HG03469 (cell line): ENCODE results near the gene STK24.

Experiments
- ATAC-seq: cut with Tn5 transposase; IDR thresholded peaks from one replicate; pipeline ENCODE4 v1.9.1; 2021; ENCODE audit warnings: mild to moderate bottlenecking, moderate library complexity, moderate number of reproducible peaks; ENCODE audit not compliant: unreplicated experiment

STK24 gene

GRCh38 chr13:98535501-98536354 lies 41.2 kb downstream of the STK24 start:
- ATAC-seq = no peak

DNA sequence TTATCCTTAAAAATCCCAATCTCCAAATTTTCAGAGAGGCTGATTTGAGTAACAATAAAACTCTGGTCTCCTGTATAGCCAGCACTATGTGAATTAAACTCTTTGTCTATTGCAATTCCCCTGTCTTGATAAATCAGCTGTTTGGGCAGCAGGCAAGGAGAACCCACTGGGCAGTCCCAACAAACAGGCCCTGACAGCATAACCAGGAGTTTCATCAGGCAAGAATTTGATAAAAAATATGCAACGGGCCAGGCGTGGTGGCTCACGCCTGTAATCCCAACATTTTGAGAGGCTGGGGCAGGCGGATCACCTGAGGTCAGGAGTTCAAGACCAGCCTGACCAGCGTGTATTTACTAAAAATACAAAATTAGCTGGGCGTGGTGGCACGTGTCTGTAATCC lies 42.1 kb downstream of the STK24 start:
- no peak for ATAC-seq

- no peak for ATAC-seq
Measured at GRCh38 chr13:98533912-98534311, 43.0 kb downstream of the STK24 start.

GRCh38 chr13:98532254-98532653 lies 44.7 kb downstream of the STK24 start:
- ATAC-seq = no peak

- no peak for ATAC-seq
Measured at GRCh38 chr13:98530217-98530616, 46.7 kb downstream of the STK24 start.

DNA sequence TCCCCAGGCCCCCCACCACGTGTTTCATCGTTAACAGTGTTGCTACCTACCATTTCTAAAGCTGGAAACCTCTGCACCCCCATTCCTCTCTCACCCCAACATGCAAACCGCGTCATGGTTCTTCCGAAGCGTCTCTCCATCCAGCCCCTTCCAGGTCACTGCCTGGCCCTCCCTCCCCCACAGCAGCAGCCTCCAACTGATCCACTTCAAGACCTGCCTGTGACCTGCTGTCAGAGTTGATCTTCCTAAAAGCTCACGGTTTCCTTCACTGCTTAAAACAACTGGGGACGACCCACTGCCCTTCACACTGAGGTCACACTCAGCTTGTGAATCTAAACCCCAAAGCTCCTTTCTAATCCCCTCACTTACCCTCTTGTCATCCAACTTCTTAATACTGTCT lies 47.7 kb downstream of the STK24 start:
- ATAC-seq = no peak

- ATAC-seq = no peak
Measured at GRCh38 chr13:98528663-98529064, 48.2 kb downstream of the STK24 start.

- no peak for ATAC-seq
Measured at GRCh38 chr13:98527526-98527925, 49.4 kb downstream of the STK24 start.

DNA sequence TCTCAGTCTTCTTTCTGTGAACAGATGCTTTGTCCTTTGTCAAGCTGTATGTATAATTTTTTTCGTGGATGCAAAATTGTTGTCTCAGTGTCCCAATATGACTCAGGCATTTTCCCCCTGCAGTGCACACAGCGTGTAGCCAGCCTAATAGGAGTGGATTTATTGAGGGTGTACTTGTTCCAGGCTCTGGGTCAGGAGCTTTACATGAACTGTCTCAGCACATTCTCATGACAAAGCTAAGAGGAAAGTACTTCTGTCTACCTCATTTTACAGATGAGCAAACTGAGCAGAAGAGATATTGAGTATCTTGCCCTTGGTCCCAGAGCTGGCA lies 50.8 kb downstream of the STK24 start:
- no peak for ATAC-seq

DNA sequence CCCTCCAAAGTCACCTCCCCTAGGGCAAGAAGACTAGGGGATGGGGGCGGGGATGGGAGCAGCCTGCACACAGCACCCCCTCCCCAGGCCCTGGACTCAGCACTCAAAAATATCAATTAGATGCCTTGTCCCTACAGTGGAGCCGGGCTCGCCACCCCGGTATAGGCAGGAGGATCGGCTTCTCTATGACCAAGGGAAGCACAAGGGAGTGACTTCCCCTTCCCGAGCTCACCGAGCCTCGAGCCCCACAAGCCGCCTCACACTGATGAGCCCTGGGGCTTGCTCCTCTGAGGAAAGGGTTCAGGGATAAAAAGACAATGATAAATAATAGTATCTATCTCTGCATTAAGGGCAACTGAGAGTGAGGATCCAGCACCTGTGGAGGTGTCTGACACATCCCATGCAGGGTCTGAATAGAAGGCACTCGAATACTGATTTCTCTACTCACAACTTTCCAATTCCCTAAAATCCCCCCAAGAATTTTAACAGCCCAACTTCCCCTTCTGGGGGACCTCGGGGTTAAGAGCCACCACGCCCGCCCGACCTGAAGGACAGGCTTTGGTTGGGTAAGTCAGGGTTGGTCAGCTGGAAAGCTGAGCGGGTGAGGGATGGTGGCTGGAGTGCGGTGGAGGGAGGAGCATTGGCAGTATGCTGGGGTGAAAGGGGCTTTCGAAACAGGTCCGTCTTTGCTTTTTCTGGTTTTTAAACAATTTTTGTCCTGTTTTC lies 51.3 kb downstream of the STK24 start:
- no peak for ATAC-seq

- ATAC-seq = no peak
Measured at GRCh38 chr13:98524793-98525192, 52.1 kb downstream of the STK24 start.

- ATAC-seq = no peak
Measured at GRCh38 chr13:98524391-98524790, 52.5 kb downstream of the STK24 start.

GRCh38 chr13:98523455-98524102 lies 53.3 kb downstream of the STK24 start:
- ATAC-seq = peak; percentile 34

DNA sequence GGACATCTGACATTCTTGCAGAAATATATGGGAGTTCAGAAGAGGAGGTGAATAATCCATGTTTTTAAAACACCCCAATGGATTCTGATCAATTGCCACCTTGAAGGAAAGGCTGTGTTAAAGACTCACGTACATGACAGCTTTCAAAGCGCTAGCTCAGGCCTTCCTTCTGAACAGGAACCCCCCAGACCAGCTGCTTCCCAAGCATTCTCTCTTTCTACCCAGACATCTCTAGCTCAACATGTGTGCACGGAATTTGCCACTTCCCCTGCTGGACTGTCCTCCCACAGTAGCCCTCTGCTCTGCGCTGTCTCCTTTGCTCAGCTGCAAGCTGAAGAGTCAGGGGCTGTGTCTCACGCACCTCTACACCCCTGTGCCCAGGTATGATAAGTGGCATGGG lies 54.5 kb downstream of the STK24 start:
- ATAC-seq = no peak

- no peak for ATAC-seq
Measured at GRCh38 chr13:98521461-98522247, 55.3 kb downstream of the STK24 start.

DNA sequence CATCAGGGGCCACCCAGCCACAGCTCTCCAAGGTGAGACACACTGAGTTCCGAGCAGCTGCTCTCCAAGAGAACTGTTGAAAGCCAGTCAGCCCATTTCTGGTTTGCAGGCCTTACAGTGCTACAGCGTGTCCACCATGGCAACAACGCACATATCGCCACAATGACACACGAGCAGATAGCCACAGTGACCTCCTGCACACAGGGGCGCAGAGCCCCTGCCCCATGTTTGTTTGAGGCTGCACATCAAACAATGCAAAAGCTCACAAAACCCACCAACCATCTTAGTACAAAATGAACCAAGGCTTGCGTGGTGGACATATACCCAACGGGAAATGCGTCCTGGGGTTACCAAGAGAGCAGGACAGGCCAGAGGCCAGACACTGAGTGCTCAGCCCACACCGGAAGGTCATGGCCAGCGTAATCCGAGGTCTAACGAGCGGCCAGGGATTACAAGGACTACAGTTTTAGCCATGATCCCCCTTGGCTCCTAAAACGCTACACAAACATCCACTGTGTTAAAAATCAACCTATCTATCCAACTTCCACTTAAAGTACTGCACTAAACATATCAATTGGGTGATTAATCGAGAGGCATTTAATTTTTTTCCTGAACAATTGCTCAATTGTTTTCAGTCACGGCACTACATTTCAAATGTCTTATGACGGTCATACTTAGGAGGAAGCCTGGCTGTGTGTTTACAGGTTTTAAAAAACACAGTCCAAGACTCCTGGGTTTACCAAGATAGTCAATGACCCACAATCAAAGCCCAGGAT lies 56.0 kb downstream of the STK24 start:
- no peak for ATAC-seq

GRCh38 chr13:98519976-98520375 lies 56.9 kb downstream of the STK24 start:
- no peak for ATAC-seq

DNA sequence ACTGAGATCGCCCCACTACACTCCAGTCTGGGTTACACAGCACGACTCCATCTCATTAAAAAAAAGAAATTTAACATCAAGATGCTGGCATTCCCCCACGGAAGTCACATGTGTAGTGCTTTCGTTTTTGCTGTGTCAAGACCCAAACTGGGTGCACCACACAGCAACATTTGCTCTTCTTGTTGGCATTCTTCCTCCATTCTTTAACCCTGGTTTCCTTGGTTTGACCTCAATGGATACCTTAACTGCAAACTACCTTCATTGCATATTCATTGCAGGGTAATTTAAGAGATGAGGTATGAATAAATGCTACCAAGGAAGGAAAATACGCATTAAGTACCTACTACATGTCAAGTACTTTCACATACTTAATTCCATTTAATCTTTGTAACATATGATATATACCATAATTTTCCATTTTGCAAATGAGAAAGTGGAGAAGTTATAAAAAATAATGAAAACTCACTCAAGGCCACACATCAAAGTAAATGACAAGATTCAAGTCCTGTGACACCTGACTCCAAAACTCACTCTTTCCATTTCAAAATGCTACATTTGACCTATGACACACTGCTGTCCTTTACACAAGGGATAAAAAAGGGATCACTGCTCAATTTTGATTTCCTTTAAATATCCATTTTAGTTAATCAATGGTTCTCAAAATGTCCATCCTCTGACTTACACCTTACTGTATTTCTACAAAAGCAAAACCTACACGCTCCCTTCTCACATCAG lies 59.2 kb downstream of the STK24 start:
- ATAC-seq = peak; percentile 30

DNA sequence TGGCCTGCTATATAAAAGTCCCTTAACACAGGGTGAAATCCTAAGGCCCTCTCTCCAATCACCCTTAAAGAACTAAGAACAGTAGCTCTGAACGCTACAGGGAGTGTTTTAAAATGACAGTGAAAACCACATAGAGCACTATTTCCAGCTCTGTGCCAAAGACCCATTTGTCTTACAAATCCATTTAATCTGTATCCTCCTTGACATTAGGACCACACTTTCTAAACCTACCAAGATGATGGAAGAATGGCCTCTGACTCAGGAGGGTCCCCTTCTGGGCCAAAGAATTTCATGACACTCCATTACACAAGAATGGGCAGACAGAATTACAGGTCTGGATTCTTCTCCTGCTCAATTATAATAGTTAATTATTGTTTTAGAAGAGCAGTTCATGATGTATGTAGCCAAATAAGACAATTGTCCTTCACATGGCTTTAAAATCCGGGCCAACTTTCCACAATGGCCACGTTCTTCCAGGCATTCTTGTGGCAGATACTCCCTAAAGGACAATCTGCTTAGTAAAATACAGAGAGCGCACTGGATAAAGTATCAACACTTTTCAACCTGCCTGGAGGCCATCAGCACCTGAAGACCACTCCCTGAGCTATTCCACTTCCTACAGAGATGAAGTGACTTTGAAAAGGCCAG lies 61.0 kb downstream of the STK24 start:
- peak; percentile 23 for ATAC-seq
